Heart left ventricle (tissue), 13 donors: ENCODE results near the gene NR1H2.

Experiments used
- CTCF ChIP-seq, 12 donors: fragments of 200-600 bp; sonication (generic) in 4 of 12; IDR thresholded peaks; one replicate each; pipeline versions ENCODE4 v1.5.0 to v1.8.0; 2018 to 2022; ENCODE audit warnings: antibody characterized with exemption in 12 of 12, mild to moderate bottlenecking in 5 of 12
- POLR2A ChIP-seq, 2 donors: fragments of 450-650 bp; IDR thresholded peaks; one replicate each; pipeline ENCODE4 v1.6.1; 2017; ENCODE audit warnings: antibody characterized with exemption in 2 of 2, mild to moderate bottlenecking in 2 of 2, moderate library complexity in 2 of 2
- donor health status: ischemic (EF 13 %, LVEDD 7.1; RV severe dilation, severe dysfunction).
- donor health status: DM: no; HTN: yes; CAD: no.
- donor health status: DM: no; HTN: no; CAD: no.
- donor health status: ischemic (EF 25% LVEDD 6.9; RV normal size, moderate dysfunction).
- donor health status: ischemic (EF 25% LVEDD 5.7; RV mildly dilated, moderate dysfunction).
- donor health status: ischemic (EF 35%, LVEDD 5.7; RV mildly dilated, moderate dysfunction).
- donor health status: nonischemic (EF 11% LVEDD 7.7; RV severe dilation, severe dysfunction).
- donor health status: DM: yes; HTN: yes; CAD: no.
- donor health status: PGD.
- donor health status: ischemic (EF 29% LVEDD 5.4; RV normal size, mild dysfunction).
- donor health status: nonischemic (EF 23%, LVEDD 6.1; RV moderate dilation, normal function).

DNA sequence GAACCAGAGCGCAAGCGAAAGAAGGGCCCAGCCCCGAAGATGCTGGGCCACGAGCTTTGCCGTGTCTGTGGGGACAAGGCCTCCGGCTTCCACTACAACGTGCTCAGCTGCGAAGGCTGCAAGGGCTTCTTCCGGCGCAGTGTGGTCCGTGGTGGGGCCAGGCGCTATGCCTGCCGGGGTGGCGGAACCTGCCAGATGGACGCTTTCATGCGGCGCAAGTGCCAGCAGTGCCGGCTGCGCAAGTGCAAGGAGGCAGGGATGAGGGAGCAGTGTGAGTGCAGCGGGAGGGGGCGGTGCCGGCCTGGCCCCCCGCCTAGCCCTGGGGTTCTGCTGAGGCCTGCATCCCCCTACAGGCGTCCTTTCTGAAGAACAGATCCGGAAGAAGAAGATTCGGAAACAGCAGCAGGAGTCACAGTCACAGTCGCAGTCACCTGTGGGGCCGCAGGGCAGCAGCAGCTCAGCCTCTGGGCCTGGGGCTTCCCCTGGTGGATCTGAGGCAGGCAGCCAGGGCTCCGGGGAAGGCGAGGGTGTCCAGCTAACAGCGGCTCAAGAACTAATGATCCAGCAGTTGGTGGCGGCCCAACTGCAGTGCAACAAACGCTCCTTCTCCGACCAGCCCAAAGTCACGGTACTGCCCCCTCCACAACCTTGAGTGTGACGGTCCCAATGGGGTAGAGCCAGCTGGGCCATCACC, 2.1 kb downstream of the NR1H2 start:
- no peak for TF ChIP-seq CTCF (IDR thresholded peaks at IDR 0.05)
- no peak for TF ChIP-seq POLR2A (IDR thresholded peaks at IDR 0.05)
